HG03457 (cell line): Measurements from ENCODE around the gene IFITM1.

Experiments used
- ATAC-seq: cut with Tn5 transposase; IDR thresholded peaks from one replicate; pipeline ENCODE4 v1.9.1; 2021; ENCODE audit warnings: moderate number of reproducible peaks; ENCODE audit not compliant: unreplicated experiment

Gene IFITM1

DNA sequence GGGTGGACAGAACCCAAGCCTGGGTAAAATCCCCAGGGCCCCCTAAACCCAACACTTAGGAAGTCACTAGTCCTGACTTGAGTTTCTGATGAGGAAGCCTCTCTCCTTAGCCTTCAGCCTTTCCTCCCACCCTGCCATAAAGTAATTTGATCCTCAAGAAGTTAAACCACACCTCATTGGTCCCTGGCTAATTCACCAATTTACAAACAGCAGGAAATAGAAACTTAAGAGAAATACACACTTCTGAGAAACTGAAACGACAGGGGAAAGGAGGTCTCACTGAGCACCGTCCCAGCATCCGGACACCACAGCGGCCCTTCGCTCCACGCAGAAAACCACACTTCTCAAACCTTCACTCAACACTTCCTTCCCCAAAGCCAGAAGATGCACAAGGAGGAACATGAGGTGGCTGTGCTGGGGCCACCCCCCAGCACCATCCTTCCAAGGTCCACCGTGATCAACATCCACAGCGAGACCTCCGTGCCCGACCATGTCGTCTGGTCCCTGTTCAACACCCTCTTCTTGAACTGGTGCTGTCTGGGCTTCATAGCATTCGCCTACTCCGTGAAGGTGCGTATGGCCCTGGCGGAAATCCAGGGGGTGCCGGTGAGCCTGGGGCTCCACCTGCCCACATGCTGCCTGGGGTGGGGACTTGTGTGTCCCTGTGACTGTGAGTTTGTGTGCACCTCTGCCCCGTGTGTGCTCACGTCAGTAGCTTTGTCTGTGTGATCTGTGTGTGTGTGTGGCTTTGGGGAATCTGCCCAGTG lies at the start of gene IFITM1:
IFITM1 (plus strand) TSS at position 254 of the 767 bp plus-strand sequence; CDS start at position 385, 131 bp downstream.
- ATAC-seq, result no peak

DNA sequence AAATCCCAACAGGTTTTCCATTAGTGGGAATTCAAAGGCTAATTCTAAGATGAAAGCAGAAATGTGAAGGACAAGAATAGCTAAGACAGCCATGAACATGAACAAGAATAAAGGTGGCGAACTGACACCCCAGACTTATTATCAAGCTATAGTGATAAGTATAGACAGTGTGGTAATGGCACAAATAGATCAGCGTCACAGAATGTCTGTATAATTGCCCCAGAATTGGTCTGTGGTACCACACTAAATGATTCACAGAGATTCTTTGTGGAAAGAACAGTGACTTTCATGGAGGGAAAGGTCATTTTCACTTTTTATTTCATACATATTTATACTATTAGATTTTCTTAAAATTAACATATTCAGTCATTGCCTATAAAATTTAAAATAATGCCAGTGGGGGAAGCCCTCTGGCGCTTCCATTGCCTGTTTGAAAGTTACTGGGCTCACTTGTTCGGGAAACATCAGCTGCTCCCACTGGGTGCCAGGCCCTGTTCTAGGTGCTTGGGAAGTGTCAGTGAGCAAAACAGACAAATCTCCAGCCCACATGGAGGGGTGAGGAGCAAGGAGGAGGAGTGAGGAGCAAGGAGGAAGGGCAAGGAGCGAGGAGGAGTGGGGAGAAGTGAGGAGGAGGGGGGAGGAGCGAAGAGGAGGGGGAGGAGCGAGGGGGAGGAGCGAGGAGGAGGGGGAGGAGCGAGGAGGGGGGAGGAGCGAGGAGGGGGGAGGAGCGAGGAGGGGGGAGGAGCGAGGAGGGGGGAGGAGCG lies 47.0 kb upstream of the IFITM1 start:
- no peak for ATAC-seq

DNA sequence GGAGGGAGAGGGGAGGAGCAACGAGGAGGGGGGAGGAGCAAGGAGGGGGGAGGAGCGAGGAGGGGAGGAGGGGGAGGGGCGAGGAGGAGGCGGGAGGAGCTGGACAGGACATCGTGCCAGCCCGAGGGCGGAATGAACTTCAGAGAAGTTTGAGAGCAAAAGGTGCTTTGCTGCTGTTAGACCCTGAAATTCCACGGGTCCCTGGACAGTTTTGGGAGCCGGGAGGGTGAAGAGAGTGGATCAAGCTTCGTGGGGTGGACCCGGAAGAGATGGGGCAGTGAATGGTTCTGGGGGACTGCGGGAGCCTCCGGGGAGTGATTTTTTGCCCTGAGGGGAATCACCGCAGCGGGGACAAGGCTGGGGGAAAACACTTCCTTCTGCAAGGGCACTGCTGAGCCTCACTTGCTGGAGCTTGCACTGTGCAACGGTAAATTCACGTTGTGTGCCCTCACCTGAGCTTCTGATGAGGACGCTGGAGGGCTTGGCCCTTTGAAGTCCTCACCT lies 46.3 kb upstream of the IFITM1 start:
- ATAC-seq, result no peak

DNA sequence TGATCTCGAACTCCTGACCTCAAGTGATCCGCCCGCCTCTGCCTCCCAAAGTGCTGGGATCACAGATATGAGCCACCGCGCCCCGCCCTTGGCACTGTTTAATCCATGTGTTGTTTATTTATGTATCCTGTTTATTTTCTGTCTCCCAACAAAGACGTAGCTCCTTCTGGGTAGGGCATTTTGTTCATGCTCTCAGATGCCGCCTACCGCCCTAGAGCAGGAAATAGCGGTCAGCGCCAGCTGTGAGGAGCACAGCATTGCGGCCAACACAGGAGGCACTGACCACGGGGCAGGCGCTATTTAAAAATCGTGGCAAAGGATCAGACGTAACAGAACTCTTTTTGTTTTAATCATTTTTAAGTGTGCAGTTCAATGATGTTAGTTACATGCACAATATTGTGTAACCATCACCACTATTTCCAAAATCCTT lies 45.1 kb upstream of the IFITM1 start:
- peak; percentile 35 for ATAC-seq

DNA sequence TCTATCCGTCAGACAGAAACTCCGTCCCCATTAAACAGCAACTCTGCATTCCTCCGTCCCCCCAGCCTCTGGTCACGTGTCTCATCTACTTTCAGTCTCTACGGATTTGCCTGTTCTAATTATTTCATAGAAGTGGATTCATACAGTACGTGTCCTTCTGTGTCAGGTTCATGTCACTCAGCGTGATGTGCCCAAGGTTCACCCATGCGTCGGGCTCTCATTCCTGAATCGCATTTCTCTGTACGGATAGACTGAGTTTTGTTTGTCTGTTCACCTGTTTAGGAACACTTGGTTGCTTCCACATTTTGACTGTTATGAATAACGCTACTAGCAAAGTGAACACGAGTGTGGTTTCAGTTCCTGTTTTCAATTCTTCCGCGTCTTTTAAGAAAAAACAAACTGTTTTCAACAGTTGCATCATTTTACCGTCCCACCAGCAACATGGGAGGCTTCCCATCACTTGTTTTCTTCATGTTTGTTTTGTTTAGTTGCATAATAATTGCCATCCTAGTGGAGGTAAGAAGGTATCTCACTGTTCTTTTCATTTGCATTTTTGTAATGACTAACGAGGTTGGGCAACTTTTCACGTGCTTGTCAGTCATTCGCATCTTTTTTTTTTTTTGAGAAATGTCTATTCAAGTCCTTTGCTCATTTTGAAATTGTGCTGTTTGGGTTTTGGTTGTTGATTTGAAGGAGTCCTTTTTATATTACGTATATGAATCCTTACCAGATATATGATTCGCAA lies 44.5 kb upstream of the IFITM1 start:
- peak; percentile 52 for ATAC-seq

DNA sequence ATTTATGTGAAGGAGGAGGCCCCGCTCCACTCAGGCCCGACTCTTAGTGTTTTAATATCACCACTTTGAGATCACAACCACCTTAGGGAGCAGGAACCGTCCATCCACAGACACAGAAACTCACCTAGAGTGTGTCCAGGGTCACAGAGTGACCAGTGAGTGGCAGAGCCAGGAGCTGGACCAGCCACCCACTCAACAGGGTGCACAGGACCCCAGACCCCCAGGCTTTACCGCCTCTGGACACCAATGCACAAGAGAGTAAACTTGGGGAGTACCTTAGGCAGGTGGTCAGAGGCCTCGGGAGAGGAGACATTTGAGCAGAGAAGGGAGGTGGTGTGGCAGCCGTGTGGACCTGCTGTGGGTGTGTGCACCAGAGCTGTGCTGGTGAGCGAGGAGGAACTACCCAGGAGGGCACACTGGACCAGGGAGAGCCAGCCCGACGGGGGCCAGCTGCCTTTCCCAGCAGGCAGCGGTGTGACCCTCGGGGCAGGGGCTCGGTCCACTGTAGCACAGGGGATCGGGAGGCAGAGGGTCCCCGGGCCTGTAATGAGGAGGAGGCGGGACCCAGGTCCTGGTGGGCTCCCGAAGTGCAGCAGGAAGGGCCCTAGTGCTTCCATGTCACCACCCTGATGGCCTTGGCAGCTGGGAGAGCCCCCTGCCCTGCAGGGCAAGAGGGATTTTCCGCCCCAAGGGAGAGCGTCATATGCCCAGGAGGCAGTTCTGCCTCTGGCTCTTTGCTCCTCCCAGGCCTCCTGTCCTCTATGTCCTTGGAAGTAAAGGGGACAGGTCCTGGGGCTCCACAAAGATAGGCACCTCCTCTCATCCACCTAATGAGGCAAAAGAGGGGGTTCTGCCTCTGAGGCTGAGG lies 43.2 kb upstream of the IFITM1 start:
- no peak for ATAC-seq

DNA sequence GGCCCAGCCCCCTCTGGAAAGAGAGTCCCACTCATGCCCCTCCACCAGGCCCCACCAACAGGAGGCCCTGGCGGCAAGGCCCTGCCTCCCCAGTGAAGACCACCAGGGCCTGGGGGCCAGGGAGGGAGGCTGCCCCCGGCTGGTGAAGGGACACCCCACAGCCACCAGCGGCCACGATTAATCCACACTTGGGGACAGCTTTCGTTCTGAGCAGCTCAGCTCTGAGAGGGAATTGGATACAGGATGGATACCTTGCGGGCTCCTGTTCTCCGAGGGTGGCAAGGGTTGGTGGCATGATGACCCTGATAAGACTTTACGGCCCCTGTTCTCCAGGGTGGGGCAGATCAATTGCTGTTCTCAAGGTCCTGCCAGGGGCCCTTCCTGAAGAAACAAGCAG lies 42.5 kb upstream of the IFITM1 start:
- ATAC-seq, result no peak

DNA sequence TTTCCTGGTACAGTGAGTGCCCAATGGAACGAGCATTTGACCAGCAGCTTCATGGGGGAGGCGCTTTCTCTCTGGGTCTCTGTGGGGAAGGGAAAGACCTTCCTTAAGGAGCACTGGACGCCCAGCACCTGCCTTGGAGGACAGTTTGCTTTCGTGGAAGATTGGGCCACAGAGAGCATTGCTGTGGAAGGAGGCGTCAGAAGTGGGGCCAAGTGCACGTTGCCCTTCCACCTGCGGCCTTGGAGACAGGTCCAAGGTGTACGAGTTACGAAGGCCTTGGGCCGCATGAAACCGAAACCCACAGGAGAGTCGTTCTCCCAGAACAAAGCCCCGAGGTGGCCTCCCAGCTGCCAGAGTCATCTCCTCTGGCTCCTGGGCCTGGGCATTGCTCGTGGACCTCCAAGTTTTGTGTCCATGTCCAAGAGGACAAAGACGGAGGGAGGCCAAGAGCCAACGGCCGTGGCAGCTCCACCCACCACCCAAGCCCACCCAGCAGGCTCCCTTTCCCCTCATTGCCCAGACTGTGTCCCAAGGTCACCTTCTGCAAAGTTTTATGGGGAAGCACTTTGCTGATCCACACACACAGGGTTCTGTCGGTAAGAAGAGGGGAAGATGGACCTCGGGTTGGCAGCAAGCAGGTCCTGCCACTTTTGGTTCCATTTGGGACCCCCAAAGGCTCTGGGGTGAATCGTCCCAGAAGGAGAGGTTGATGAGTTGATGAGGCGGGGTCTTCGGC lies 41.5 kb upstream of the IFITM1 start:
- ATAC-seq, result no peak

DNA sequence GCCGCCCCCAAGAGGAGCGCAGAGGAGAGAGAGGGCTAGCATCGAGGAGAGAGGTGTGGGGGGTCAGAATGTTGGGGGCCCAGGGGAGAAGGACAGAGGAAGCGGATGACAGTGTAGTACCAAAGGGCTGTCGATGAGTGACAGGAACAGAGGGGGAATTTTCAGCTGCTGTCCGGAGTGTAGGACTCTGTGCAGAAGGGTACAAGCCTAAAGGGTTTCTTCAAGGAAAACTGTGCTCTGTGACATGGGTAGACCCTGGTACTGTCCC lies 41.0 kb upstream of the IFITM1 start:
- no peak for ATAC-seq

DNA sequence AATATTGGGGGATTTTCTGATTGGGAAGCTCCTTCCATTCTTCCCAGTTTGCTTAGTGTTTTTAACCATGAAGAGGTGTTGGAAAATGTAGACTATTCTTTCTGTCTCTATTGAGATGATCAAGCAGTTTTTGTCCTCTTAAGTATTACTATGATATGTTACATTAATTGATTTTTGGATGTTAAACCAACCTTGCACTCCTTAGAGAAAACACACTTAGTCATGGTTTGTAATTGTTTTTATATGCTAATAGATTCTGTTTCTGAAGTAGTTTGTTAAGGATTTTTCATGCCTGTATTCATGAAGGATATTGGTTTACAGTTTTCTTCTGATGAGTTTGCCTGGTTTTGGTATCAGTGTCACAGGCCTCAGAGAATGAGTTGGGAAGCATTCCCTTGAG lies 37.6 kb upstream of the IFITM1 start:
- ATAC-seq, result no peak

DNA sequence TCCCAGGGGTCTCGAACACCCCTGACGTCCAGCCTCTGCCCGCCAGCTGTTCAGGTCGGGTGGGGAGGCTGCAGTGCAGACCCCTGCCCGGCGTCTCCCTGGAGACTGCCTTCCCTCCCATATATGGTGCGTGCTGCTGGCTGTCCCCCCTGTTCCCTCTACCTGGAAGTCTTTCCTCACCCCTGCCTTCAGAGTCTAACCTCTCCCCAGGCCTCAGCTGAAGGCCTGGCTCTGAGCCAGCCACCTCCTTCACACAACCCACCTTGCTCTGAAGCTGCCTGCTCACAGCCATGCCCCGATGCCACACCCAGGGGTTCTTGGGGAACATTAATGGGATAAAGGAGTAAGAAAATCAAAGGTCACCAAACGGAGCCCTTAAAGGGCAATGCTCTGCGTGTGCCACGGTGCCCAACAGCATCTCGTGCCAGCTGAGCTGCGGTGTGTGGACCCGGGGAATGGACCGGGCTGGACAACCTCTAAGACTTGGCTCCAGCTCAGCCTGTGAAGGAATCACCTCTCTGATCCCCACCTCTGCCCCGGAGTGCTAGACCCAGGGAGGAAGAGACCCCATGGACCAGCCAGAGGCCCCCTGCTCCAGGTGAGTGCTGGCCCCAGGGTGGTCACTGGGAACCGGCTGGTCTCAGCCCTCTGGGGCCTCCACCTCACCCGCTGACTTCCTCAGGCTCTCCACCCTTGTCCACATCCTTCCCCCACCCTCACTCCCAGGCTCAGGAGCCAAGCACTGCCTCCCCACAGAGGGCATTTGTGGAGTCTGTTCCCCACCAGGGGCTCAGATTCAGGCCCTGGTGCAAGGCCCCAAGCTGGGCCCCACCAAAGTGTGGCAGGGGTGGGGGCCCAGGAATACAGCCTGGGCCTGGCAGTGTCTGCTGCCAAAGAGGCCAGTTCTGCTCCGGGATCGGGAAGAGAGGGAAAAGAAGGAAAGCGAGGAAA lies 35.6 kb upstream of the IFITM1 start, which contains the start of gene NLRP6:
NLRP6 (plus strand) TSS at position 407 of the 951 bp plus-strand sequence; CDS start at position 570, 163 bp downstream.
- no peak for ATAC-seq

DNA sequence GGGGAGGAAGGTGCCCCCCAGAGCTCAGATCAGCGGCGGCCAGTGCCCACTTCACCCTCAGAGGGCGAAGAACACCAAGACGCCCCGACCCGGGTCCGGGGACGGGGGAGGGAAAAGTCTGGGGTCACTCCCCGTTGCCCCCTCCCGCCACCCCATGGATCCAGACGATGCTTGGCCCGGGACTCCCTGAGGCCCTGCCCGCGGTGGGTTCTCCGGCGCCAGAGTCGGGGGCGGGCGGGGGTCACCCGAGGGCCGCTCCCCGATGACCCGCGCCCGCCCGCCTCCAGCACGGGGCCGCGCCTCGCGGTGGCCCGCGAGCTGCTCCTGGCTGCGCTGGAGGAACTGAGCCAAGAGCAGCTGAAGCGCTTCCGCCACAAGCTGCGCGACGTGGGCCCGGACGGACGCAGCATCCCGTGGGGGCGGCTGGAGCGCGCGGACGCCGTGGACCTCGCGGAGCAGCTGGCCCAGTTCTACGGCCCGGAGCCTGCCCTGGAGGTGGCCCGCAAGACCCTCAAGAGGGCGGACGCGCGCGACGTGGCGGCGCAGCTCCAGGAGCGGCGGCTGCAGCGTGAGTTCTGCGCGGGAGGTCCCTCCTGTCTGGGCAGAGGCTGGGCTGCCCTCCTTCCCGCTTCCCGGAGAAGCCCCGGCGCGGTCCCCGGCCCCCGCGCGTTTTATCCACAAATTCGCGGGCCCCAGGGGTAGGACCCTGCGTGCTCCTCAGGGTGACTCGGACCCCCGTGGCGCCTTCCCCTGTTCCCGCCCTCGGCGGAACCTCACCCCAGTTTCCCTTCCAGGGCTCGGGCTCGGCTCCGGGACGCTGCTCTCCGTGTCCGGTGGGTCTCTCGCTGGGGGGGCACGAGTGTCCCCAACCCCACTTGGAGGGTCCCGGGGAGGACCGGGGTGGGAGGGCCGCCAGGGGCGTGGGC lies 34.5 kb upstream of the IFITM1 start:
- ATAC-seq, result no peak

DNA sequence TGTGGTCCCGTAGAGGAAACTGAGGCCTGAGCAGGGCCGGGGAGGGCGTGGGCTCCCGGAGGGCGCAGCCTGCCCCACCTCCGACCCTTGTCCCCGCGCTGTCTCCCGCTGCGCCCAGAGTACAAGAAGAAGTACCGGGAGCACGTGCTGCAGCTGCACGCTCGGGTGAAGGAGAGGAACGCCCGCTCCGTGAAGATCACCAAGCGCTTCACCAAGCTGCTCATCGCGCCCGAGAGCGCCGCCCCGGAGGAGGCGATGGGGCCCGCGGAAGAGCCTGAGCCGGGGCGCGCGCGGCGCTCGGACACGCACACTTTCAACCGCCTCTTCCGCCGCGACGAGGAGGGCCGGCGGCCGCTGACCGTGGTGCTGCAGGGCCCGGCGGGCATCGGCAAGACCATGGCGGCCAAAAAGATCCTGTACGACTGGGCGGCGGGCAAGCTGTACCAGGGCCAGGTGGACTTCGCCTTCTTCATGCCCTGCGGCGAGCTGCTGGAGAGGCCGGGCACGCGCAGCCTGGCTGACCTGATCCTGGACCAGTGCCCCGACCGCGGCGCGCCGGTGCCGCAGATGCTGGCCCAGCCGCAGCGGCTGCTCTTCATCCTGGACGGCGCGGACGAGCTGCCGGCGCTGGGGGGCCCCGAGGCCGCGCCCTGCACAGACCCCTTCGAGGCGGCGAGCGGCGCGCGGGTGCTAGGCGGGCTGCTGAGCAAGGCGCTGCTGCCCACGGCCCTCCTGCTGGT lies 33.7 kb upstream of the IFITM1 start:
- no peak for ATAC-seq

DNA sequence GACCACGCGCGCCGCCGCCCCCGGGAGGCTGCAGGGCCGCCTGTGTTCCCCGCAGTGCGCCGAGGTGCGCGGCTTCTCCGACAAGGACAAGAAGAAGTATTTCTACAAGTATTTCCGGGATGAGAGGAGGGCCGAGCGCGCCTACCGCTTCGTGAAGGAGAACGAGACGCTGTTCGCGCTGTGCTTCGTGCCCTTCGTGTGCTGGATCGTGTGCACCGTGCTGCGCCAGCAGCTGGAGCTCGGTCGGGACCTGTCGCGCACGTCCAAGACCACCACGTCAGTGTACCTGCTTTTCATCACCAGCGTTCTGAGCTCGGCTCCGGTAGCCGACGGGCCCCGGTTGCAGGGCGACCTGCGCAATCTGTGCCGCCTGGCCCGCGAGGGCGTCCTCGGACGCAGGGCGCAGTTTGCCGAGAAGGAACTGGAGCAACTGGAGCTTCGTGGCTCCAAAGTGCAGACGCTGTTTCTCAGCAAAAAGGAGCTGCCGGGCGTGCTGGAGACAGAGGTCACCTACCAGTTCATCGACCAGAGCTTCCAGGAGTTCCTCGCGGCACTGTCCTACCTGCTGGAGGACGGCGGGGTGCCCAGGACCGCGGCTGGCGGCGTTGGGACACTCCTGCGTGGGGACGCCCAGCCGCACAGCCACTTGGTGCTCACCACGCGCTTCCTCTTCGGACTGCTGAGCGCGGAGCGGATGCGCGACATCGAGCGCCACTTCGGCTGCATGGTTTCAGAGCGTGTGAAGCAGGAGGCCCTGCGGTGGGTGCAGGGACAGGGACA lies 32.9 kb upstream of the IFITM1 start:
- no peak for ATAC-seq

DNA sequence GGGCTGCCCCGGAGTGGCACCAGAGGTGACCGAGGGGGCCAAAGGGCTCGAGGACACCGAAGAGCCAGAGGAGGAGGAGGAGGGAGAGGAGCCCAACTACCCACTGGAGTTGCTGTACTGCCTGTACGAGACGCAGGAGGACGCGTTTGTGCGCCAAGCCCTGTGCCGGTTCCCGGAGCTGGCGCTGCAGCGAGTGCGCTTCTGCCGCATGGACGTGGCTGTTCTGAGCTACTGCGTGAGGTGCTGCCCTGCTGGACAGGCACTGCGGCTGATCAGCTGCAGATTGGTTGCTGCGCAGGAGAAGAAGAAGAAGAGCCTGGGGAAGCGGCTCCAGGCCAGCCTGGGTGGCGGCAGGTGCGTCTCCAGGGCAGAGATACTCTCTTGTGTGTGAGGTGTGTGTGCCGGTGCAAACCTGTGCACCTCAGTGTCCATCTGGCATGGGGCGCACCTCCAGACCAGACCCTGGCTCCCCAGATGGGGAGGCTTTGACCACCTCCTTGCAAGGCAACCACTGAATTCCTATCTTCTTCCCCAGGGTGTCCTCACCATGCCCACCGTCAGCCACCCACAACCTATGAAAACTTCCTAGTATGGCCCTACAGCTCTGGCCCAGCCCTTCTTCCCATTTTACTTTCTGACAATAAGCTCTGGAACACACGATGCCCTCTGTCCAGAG lies 32.2 kb upstream of the IFITM1 start:
- no peak for ATAC-seq

DNA sequence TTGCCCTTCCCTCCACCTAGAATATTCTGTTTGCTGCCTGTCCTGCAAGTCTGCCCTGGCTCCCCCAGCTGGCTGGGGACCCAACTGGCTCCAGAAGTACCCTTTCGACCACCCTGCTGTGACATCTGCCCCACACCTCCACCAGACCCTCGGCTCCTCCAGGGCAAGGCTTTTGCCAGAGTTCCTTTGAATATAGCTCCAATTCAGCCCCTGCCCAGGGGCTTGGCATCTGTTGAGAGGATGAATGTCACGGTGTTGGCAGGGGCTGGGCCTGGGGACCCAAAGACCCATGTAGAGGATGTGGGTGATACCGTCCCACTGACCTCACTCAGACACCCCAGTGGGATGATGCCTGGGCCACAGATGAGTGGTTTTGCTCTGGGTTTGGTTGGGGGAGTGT lies 31.7 kb upstream of the IFITM1 start:
- ATAC-seq, result no peak
